Tibial nerve (tissue), 4 donors: ENCODE measurements around the gene CCDC183. TPM values are rescaled to one million over a fixed set of nuclear protein-coding genes. Genes with fewer than 3 reads are reported as not detected.
A peak's percentile ranks its signal among the peaks of the same experiment; 100 is the strongest.
"Not testable (repeated sequence)": the region's sequence is repeated elsewhere in the genome, so short reads cannot be mapped to it uniquely, and the experiment has no call there.

Source experiments
- DNase-seq, 2 donors: peaks; one replicate each; pipeline ENCODE4 v3.0.0-alpha.2; 2019; ENCODE audit warnings: low spot score in 2 of 2
- H3K27ac ChIP-seq, 4 donors: fragments of 200-600 bp; sonication (generic) in 3 of 4; one replicate each; pipeline ENCODE4 v1.5.1; 2017 to 2019; ENCODE audit warnings: mild to moderate bottlenecking in 1 of 4
- H3K27me3 ChIP-seq, 2 donors: fragments of 200-600 bp; sonication (generic) in 1 of 2; one replicate each; pipeline versions ENCODE4 v1.5.1 to v1.6.0; 2017 to 2019
- H3K36me3 ChIP-seq, 3 donors: fragments of 200-600 bp; sonication (generic); one replicate each; pipeline ENCODE4 v1.5.1; 2018 to 2019
- H3K4me1 ChIP-seq, 4 donors: fragments of 200-600 bp; sonication (generic) in 3 of 4; one replicate each; pipeline ENCODE4 v1.5.1; 2017 to 2019
- H3K4me3 ChIP-seq, 4 donors: fragments of 200-600 bp; sonication (generic) in 3 of 4; one replicate each; pipeline ENCODE4 v1.5.1; 2017 to 2019; ENCODE audit warnings: mild to moderate bottlenecking in 1 of 4, moderate library complexity in 1 of 4
- H3K9me3 ChIP-seq, 4 donors: fragments of 200-600 bp; sonication (generic) in 3 of 4; one replicate each; pipeline ENCODE4 v1.5.1; 2017 to 2019
- CTCF ChIP-seq, 5 experiments: fragments of 200-600 bp in 3 of 5; fragments of 450-650 bp in 2 of 5; sonication (generic) in 3 of 5; IDR thresholded peaks; one replicate each; pipeline ENCODE4 v1.5.1; 2016 to 2019; ENCODE audit warnings: antibody characterized with exemption in 5 of 5, mild to moderate bottlenecking in 3 of 5, moderate library complexity in 2 of 5
- EP300 ChIP-seq, 2 donors: sonication (generic); formaldehyde crosslinking; IDR thresholded peaks; one replicate each; pipeline ENCODE4 v1.6.1; 2017; ENCODE audit warnings: antibody characterized with exemption in 2 of 2, mild to moderate bottlenecking in 1 of 2
- POLR2A ChIP-seq, 2 donors: fragments of 450-650 bp; IDR thresholded peaks; one replicate each; pipeline ENCODE4 v1.6.1; 2017; ENCODE audit warnings: antibody characterized with exemption in 2 of 2, mild to moderate bottlenecking in 2 of 2, moderate library complexity in 2 of 2
- WGBS, 2 donors: methylation state at CpG; one replicate each; pipeline ENCODE4 v1.1.5; 2018; 5-methylcytosine and 5-hydroxymethylcytosine counted together
- total RNA-seq, 4 donors: library from RNA; depleted of rRNA; stranded (reverse); fragments of >200 nt; gene quantifications; one replicate each; pipeline ENCODE4 v1.1.0, GENCODE V29; 2016

The CCDC183 gene
- total RNA-seq, 4 donors from 2014 or later, result 1.5 to 5.1 (median 4.1) TPM

- TF ChIP-seq POLR2A (IDR thresholded peaks at IDR 0.05), result no peak
- no peak for TF ChIP-seq CTCF (IDR thresholded peaks at IDR 0.05)
- no peak for TF ChIP-seq EP300 (IDR thresholded peaks at IDR 0.05)
- Histone ChIP-seq H3K27me3 (peaks cover 0 to 43% of the 10 kb centered on the region in 2 donors), H3K36me3 (no peaks in the 10 kb centered on the region), H3K4me3 (no peak overlapping the region), H3K9me3 (peaks cover 0 to 12% (median 0%) of the 10 kb centered on the region in 4 donors), H3K4me1 (peaks cover 0 to 26% (median 5%) of the 10 kb centered on the region in 4 donors), H3K27ac (no peak overlapping the region)
- DNase-seq, result no peak
- 68% methylated on average over 17 to 21 of the region's 25 CpGs for WGBS, 2 donors
Observed at GRCh38 chr9:136760424-136760823, 35.7 kb upstream of the CCDC183 start.

GRCh38 chr9:136760834-136761544, 35.1 kb upstream of the CCDC183 start:
- DNase-seq, H3K9me3 ChIP-seq, H3K27ac ChIP-seq, H3K4me3 ChIP-seq, H3K36me3 ChIP-seq: not testable (repeated sequence)
- Histone ChIP-seq H3K4me1 (peaks cover 0 to 26% (median 5%) of the 10 kb centered on the region in 4 donors), H3K27me3 (peaks cover 0 to 43% of the 10 kb centered on the region in 2 donors)
- WGBS, 2 donors, result 24 to 47% methylated on average over 15 to 22 of the region's 22 CpGs
- peak in 3 of 5 experiments; percentile 20 to 23 (median 21) for TF ChIP-seq CTCF (IDR thresholded peaks at IDR 0.05)

GRCh38 chr9:136761545-136761981, 34.6 kb upstream of the CCDC183 start:
- Histone ChIP-seq H3K4me1 (peaks cover 0 to 26% (median 5%) of the 10 kb centered on the region in 4 donors), H3K9me3 (peaks cover 0 to under 1% (median 0%) of the 10 kb centered on the region in 4 donors), H3K27me3 (peaks cover 0 to 43% of the 10 kb centered on the region in 2 donors), H3K27ac (no peak overlapping the region), H3K36me3 (no peaks in the 10 kb centered on the region), H3K4me3 (no peak overlapping the region)
- no peak for TF ChIP-seq CTCF (IDR thresholded peaks at IDR 0.05)
- no peak for TF ChIP-seq POLR2A (IDR thresholded peaks at IDR 0.05)
- no peak for TF ChIP-seq EP300 (IDR thresholded peaks at IDR 0.05)
- DNase-seq, result no peak
- WGBS, 2 donors, result 77 to 89% methylated on average over 8 to 9 of the region's 13 CpGs

- H3K9me3 ChIP-seq, result no peaks in the 10 kb centered on the region
- TF ChIP-seq CTCF (IDR thresholded peaks at IDR 0.05) (no peak), EP300 (IDR thresholded peaks at IDR 0.05) (no peak), POLR2A (IDR thresholded peaks at IDR 0.05) (no peak)
- peaks cover 0 to 47% of the 10 kb centered on the region in 2 donors for H3K27me3 ChIP-seq
- no peak overlapping the region for H3K4me3 ChIP-seq
- no peak overlapping the region for H3K27ac ChIP-seq
- 82 to 83% methylated on average over 14 of the region's 17 CpGs for WGBS, 2 donors
- H3K36me3 ChIP-seq, result no peaks in the 10 kb centered on the region
- H3K4me1 ChIP-seq, result peaks cover 0 to 26% (median 5%) of the 10 kb centered on the region in 4 donors
- DNase-seq, result no peak
Observed at GRCh38 chr9:136762221-136762691, 33.9 kb upstream of the CCDC183 start.

- peaks cover 0 to 23% (median 3%) of the 10 kb centered on the region in 4 donors for H3K4me1 ChIP-seq
- H3K9me3 ChIP-seq, result no peaks in the 10 kb centered on the region
- H3K4me3 ChIP-seq, result no peak overlapping the region
- H3K27ac ChIP-seq, result no peak overlapping the region
- H3K36me3 ChIP-seq, result no peaks in the 10 kb centered on the region
- WGBS, 2 donors, result 16 to 26% methylated on average over 18 to 22 of the region's 37 CpGs
- TF ChIP-seq CTCF (IDR thresholded peaks at IDR 0.05) (no peak), EP300 (IDR thresholded peaks at IDR 0.05) (no peak), POLR2A (IDR thresholded peaks at IDR 0.05) (no peak)
- peaks cover 0 to 54% of the 10 kb centered on the region in 2 donors for H3K27me3 ChIP-seq
- DNase-seq, result no peak
Observed at GRCh38 chr9:136762915-136763648, 33.1 kb upstream of the CCDC183 start.
